ENCODE data around the gene RAB6A. TPM values are rescaled to one million over a fixed set of nuclear protein-coding genes. Genes with fewer than 3 reads are reported as not detected.

The RAB6A gene
- total and polyA plus RNA-seq, 3 donors from 2014 or later: 71.2 to 125 (median 104) TPM

DNA sequence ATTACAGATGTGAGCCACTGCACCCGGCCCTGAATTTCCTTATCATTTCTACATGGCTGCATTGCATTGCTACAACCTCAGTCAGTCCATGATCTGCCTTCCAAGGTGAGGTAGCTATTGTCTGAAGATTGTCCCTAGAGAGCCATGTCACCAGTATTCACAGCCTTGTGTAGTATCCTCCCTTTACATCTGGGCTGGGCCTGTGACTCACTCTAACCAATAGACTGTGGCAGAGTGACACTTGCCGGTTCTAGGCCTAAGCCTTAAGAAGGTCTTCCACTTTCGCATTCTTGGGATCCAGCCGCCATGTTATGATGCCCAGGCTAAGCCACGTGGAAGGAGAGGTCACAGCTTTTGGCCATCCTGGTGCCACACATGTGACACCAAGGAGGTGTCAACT, 124.6 kb downstream of the RAB6A start:
- no peaks in the 10 kb centered on the region for H3K36me3 ChIP-seq (ENCODE audit: low read depth, missing control alignments)
- H3K4me3 ChIP-seq: no peak overlapping the region
- no peak overlapping the region for H3K27ac ChIP-seq
- intact Hi-C loops (cut with DNase I; ENCODE audit: low total_unique reads): no loop called here
- TF ChIP-seq, protein P1, sequence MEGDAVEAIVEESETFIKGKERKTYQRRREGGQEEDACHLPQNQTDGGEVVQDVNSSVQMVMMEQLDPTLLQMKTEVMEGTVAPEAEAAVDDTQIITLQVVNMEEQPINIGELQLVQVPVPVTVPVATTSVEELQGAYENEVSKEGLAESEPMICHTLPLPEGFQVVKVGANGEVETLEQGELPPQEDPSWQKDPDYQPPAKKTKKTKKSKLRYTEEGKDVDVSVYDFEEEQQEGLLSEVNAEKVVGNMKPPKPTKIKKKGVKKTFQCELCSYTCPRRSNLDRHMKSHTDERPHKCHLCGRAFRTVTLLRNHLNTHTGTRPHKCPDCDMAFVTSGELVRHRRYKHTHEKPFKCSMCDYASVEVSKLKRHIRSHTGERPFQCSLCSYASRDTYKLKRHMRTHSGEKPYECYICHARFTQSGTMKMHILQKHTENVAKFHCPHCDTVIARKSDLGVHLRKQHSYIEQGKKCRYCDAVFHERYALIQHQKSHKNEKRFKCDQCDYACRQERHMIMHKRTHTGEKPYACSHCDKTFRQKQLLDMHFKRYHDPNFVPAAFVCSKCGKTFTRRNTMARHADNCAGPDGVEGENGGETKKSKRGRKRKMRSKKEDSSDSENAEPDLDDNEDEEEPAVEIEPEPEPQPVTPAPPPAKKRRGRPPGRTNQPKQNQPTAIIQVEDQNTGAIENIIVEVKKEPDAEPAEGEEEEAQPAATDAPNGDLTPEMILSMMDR (IDR thresholded peaks at IDR 0.05): no peak
- TF ChIP-seq POLR2A (IDR thresholded peaks at IDR 0.05): no peak
- 94% methylated on average over 5 of the region's 5 CpGs for WGBS, 2 donors
- no peaks in the 10 kb centered on the region for H3K27me3 ChIP-seq
- H3K4me1 ChIP-seq: no peaks in the 10 kb centered on the region
- DNase-seq: no peak
- no peaks in the 10 kb centered on the region for H3K9me3 ChIP-seq

DNA sequence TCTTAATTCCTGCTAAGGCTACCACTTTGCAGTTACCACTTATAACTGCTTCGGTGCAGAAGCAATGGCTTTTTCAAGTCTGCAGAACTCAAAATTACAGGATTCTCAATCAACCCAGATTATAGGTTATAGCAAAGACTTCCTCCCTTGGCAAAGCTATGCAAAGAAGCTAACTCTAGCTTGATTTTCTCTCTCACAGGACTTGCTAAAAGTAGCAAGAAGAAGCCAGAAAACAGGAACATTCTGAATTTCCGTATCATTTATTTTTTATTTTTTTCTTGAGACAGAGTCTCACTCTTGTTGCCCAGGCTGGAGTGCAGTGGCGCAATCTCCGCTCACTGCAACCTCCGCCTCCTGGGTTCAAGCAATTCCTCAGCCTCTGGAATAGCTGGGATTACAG, 125.2 kb downstream of the RAB6A start:
- Histone ChIP-seq H3K9me3 (no peaks in the 10 kb centered on the region), H3K27ac (no peak overlapping the region), H3K4me3 (no peak overlapping the region), H3K4me1 (no peaks in the 10 kb centered on the region), H3K27me3 (no peaks in the 10 kb centered on the region), H3K36me3 (ENCODE audit: low read depth, missing control alignments) (no peaks in the 10 kb centered on the region)
- intact Hi-C loops (cut with DNase I; ENCODE audit: low total_unique reads): no loop called here
- WGBS, 2 donors: 85% methylated on average over 5 of the region's 5 CpGs
- no peak for TF ChIP-seq POLR2A (IDR thresholded peaks at IDR 0.05)
- TF ChIP-seq, protein P1 (IDR thresholded peaks at IDR 0.05): no peak
- DNase-seq: no peak

DNA sequence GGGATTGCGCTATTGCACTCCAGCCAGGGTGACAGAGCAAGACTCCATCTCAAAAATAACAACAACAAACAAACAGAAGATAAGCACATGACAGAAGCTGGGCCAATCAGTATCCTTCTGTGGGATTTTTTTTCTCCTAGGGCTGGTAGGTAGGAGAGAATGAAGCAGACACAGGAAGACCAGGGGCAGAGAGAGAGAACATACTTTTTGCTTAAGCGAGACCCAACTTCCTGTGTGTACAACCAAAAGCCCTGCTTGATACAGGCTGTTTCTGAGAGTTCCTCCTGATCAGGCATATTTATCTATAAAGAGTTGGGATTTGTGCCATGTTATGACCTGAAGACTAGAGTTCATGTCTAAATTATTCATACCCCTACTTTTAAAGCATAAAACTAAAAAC, 126.9 kb downstream of the RAB6A start:
- no peak for TF ChIP-seq POLR2A (IDR thresholded peaks at IDR 0.05)
- TF ChIP-seq, protein P1 (IDR thresholded peaks at IDR 0.05): no peak
- intact Hi-C loops (cut with DNase I; ENCODE audit: low total_unique reads): no loop called here
- H3K4me3 ChIP-seq: no peak overlapping the region
- no peaks in the 10 kb centered on the region for H3K9me3 ChIP-seq
- H3K4me1 ChIP-seq: no peaks in the 10 kb centered on the region
- H3K36me3 ChIP-seq (ENCODE audit: low read depth, missing control alignments): no peaks in the 10 kb centered on the region
- H3K27me3 ChIP-seq: no peaks in the 10 kb centered on the region
- DNase-seq: no peak
- no peak overlapping the region for H3K27ac ChIP-seq
- WGBS, 2 donors: 93 to 96% methylated on average over 2 of the region's 2 CpGs

DNA sequence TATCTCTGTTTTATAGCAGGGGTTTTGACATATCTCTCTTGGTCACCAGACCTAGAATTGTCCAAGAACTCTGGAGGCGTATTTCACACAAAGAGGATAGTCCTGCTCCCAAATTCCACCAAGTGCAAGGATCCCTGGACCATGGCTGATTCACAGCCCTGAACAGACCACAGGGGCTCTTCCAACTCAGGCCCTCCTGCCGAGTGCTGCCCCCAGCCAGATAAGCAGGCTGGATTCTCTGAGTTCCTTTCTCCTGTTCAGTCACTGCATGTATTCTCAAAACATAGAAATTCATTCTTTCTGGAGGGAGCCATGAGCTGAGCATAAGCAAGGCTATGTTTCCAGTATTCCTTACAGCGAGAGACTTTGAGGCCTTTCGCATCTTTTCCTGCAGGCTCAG, 127.9 kb downstream of the RAB6A start:
- H3K36me3 ChIP-seq (ENCODE audit: low read depth, missing control alignments): no peaks in the 10 kb centered on the region
- DNase-seq: no peak
- H3K27ac ChIP-seq: no peak overlapping the region
- no peaks in the 10 kb centered on the region for H3K27me3 ChIP-seq
- H3K4me1 ChIP-seq: no peaks in the 10 kb centered on the region
- H3K9me3 ChIP-seq: no peaks in the 10 kb centered on the region
- WGBS, 2 donors: 94 to 98% methylated on average over 4 of the region's 4 CpGs
- TF ChIP-seq, protein P1 (IDR thresholded peaks at IDR 0.05): no peak
- no peak for TF ChIP-seq POLR2A (IDR thresholded peaks at IDR 0.05)
- intact Hi-C loops (cut with DNase I; ENCODE audit: low total_unique reads): no loop called here
- H3K4me3 ChIP-seq: no peak overlapping the region

DNA sequence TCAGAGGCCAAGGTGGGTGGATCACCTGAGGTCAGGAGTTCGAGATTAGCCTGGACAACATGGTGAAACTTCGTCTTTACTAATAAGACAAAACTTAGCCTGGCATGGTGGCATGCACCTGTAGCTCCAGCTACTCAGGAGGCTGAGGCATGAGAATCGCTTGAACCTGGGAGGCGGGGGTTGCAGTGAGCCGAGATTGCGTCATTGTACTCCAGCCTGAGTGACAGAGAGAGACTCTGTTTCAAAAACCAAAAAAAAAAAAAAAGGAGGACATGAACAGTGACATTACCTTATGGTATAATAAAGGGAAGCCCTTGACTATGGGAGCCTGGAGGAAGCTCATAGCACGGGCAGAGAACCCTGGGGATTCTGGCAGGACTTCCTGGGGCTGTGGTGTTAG, 131.0 kb downstream of the RAB6A start:
- peaks cover 5% of the 10 kb centered on the region for H3K4me1 ChIP-seq
- H3K27me3 ChIP-seq: no peaks in the 10 kb centered on the region
- TF ChIP-seq, protein P1 (IDR thresholded peaks at IDR 0.05): no peak
- TF ChIP-seq POLR2A (IDR thresholded peaks at IDR 0.05): no peak
- intact Hi-C loops (cut with DNase I; ENCODE audit: low total_unique reads): no loop called here
- no peaks in the 10 kb centered on the region for H3K36me3 ChIP-seq (ENCODE audit: low read depth, missing control alignments)
- no peak overlapping the region for H3K27ac ChIP-seq
- H3K9me3 ChIP-seq: no peaks in the 10 kb centered on the region
- no peak for DNase-seq
- 83 to 89% methylated on average over 7 of the region's 7 CpGs for WGBS, 2 donors
- H3K4me3 ChIP-seq: no peak overlapping the region
